Thoracic aorta (tissue), 2 donors: ENCODE data around the gene PTCD1. TPM values are rescaled to one million over a fixed set of nuclear protein-coding genes. Genes with fewer than 3 reads are reported as not detected.

ENCODE experiments used
- ATAC-seq: fragments of 150-250 bp; one replicate; pipeline ENCODE4 v1.8.0; 2017; ENCODE audit warnings: low read depth; ENCODE audit not compliant: insufficient number of reproducible peaks, low FRiP score
- DNase-seq: peaks from one replicate; pipeline ENCODE4 v3.0.0-alpha.2; 2020; ENCODE audit warnings: low spot score
- H3K27ac ChIP-seq, 2 donors: fragments of 200-600 bp; sonication (generic); 1 replicate in 1 of 2; 2 replicates in 1 of 2; pipeline ENCODE4 v1.5.1; 2016; ENCODE audit warnings: mild to moderate bottlenecking in 2 of 2, moderate library complexity in 2 of 2
- H3K27me3 ChIP-seq: fragments of 200-600 bp; sonication (generic); replicated peaks from 2 replicates; pipeline ENCODE4 v1.6.0; 2016; ENCODE audit warnings: mild to moderate bottlenecking; ENCODE audit not compliant: insufficient read depth
- H3K36me3 ChIP-seq: fragments of 200-600 bp; sonication (generic); one replicate; pipeline ENCODE4 v1.5.1; 2016
- H3K4me1 ChIP-seq, 2 donors: fragments of 200-600 bp; sonication (generic); 1 replicate in 1 of 2; 2 replicates in 1 of 2; pipeline versions ENCODE4 v1.5.1 to v1.6.0; 2016; ENCODE audit warnings: low read depth in 2 of 2, mild to moderate bottlenecking in 1 of 2; ENCODE audit not compliant: control insufficient read depth in 1 of 2
- H3K4me3 ChIP-seq: fragments of 200-600 bp; sonication (generic); 2 replicates; pipeline ENCODE4 v1.5.1; 2016; ENCODE audit warnings: mild to moderate bottlenecking
- H3K9me3 ChIP-seq: fragments of 200-600 bp; sonication (generic); 2 replicates; pipeline ENCODE4 v1.5.1; 2016
- total RNA-seq, 2 donors: library from RNA; depleted of rRNA; stranded (reverse); fragments of >200 nt; gene quantifications; one replicate each; pipeline versions ENCODE4 v1.1.0 to v1.2.3, GENCODE V29; 2016
- TF ChIP-seq, protein P1 (sequence below): fragments of 200-600 bp; sonication (generic); IDR thresholded peaks from one replicate; pipeline ENCODE4 v1.5.1; 2019; ENCODE audit warnings: antibody characterized with exemption

The PTCD1 gene
- total RNA-seq, 2 donors from 2014 or later: 5.1 to 23.7 TPM

DNA sequence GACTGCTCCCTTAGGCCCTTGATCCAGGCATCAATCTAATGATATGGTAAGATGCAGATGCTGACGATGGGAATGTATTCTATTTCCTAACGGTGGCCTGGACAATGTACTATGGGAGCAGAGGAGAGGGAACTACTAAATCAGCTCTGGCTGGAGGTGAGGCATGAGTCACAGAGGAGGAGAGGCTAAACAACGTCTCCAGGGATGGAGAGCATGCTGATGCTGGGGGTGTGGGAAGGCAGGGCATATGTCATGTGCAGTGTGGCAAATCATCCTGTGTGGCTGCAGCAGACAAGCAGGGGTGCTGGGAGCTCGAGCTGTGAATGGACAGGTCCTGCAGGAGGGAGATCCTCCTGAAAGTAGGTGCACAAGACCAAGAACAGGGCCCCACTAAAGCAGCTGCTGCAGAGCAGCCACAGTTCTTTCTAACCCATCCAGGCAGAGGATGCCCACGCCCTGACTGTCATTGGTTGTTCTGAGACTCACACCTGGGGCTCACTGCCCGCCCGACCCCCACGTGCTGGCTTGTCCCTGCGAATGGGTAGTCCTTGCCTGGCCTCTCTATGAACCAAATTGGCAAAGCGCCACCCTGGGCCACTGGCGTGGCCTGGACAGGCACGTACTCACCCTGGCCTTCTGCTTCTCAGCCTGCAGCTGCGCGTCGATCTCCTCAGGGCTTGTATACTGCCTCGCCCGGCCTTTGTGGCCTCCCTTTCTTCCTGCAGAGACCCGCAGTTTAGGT is 34.2 kb downstream of the PTCD1 start:
- DNase-seq (no peak), ATAC-seq (no peak)
- Histone ChIP-seq H3K27me3 (no peaks in the 10 kb centered on the region), H3K4me3 (no peak overlapping the region), H3K27ac (no peak overlapping the region), H3K36me3 (peaks cover 33% of the 10 kb centered on the region), H3K4me1 (peaks cover 15 to 21% of the 10 kb centered on the region in 2 donors), H3K9me3 (no peaks in the 10 kb centered on the region)
- TF ChIP-seq, protein P1, sequence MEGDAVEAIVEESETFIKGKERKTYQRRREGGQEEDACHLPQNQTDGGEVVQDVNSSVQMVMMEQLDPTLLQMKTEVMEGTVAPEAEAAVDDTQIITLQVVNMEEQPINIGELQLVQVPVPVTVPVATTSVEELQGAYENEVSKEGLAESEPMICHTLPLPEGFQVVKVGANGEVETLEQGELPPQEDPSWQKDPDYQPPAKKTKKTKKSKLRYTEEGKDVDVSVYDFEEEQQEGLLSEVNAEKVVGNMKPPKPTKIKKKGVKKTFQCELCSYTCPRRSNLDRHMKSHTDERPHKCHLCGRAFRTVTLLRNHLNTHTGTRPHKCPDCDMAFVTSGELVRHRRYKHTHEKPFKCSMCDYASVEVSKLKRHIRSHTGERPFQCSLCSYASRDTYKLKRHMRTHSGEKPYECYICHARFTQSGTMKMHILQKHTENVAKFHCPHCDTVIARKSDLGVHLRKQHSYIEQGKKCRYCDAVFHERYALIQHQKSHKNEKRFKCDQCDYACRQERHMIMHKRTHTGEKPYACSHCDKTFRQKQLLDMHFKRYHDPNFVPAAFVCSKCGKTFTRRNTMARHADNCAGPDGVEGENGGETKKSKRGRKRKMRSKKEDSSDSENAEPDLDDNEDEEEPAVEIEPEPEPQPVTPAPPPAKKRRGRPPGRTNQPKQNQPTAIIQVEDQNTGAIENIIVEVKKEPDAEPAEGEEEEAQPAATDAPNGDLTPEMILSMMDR: no peak

DNA sequence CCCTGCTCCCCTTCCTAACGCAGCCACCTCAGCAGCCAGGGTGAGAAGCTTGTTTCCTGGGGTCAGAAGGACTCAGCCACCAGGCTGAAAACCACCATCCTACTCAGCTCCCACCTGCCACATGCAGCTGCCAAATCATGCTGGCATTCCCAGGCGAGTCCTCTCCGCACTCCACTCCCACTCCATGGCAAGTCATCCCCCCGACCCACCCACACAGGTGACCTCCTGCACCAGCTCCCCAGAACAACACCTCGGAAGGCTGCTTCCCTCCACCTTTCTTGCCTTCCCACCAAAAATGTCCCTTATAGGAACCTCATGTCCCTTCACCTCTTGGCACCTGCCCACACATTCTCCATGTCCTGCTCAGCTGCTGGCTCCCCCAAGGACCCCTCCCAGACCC is 34.8 kb downstream of the PTCD1 start:
- Histone ChIP-seq H3K4me3 (no peak overlapping the region), H3K36me3 (peaks cover 35% of the 10 kb centered on the region), H3K27me3 (no peaks in the 10 kb centered on the region), H3K27ac (no peak overlapping the region), H3K4me1 (peaks cover 15 to 20% of the 10 kb centered on the region in 2 donors), H3K9me3 (no peaks in the 10 kb centered on the region)
- ATAC-seq: no peak
- TF ChIP-seq, protein P1: no peak
- no peak for DNase-seq

DNA sequence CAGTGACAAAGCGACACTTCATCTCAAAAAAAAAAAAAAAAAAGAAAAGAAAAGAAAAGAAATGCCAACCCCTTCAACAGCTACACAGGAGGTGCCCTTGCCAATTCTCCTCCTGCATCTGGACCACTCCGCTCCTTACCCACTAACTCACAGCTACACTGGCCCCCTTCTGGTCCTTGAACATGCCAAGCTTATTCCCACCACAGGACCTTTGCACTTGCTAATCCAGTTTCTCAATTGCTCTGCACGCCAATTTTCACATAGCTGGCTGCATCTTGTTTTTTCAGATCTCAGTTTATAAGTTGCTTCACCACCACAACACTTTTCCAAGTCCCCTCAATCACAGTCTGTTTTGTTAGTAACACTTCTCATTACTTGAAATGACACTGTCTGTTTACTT is 35.7 kb downstream of the PTCD1 start:
- no peak overlapping the region for H3K27ac ChIP-seq
- no peak for DNase-seq
- no peaks in the 10 kb centered on the region for H3K27me3 ChIP-seq
- ATAC-seq: no peak
- no peaks in the 10 kb centered on the region for H3K9me3 ChIP-seq
- peaks cover 15 to 20% of the 10 kb centered on the region in 2 donors for H3K4me1 ChIP-seq
- TF ChIP-seq, protein P1: no peak
- no peak overlapping the region for H3K4me3 ChIP-seq
- H3K36me3 ChIP-seq: peaks cover 42% of the 10 kb centered on the region

DNA sequence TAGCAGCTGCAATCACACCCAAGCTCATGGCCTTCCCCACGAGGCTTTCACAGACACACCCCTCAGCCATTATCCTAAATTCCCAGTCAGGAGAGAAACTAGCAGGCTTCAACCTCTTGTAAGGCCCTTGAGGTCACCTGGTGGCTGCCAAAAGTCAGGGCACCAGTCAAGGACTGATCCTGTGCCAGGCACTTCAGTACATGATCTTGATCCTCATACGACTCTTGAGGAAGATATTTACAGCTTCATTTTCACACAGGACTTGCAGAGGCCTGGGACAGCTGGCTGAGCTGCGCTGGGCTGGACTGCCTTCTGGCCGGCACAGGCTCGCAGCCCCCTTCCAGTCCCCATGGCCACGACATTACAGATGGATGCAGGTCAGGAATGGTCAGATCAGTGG is 39.0 kb downstream of the PTCD1 start:
- TF ChIP-seq, protein P1: no peak
- Histone ChIP-seq H3K9me3 (no peaks in the 10 kb centered on the region), H3K27ac (no peak overlapping the region), H3K36me3 (peaks cover 58% of the 10 kb centered on the region), H3K4me1 (no peaks in the 10 kb centered on the region), H3K27me3 (no peaks in the 10 kb centered on the region), H3K4me3 (no peak overlapping the region)
- ATAC-seq: no peak
- no peak for DNase-seq

DNA sequence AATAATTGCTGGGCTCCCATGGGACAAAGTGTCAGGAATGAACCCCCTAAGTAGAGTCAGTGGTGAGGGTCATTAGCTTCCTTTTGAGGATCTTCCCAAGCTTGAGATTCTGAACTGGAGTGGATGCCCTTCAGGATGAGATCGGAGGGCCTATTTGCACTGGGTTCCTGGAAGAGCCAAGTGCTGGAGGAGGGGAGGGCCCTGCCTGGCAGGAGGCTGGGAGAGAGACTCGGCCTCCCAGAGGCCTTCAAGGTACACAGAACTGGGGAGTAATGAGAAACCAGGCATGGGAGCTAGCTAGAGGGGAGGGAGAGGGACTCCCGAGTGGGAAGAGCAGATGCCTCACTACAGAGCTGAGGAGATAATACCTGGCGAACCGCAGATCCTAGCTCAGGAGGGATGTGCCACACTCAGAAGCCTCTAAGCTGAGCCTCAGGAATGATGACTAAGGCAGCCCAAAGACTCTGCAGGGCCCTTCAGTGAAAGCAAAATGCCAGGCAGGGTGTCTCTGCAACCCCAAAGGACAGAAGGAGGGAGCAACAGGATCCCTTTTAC is 39.6 kb downstream of the PTCD1 start:
- no peak for DNase-seq
- H3K36me3 ChIP-seq: peaks cover 59% of the 10 kb centered on the region

More for the DNA sequence above, 39.6 kb downstream of the PTCD1 start:
- Histone ChIP-seq H3K4me3 (no peak overlapping the region), H3K27me3 (no peaks in the 10 kb centered on the region), H3K27ac (no peak overlapping the region), H3K9me3 (no peaks in the 10 kb centered on the region), H3K4me1 (peaks cover 0 to under 1% of the 10 kb centered on the region in 2 donors)
- TF ChIP-seq, protein P1: no peak
- no peak for ATAC-seq
